OCI-LY3 (cell line): ENCODE results near the gene CECR2.

Experiments
- CTCF ChIP-seq: fragments of 200-600, 300-600 bp; sonication (generic); IDR thresholded peaks from 2 replicates; pipeline ENCODE4 v1.5.1; 2014; ENCODE audit warnings: antibody characterized with exemption, low read length, low read depth
- EZH2phosphoT487 ChIP-seq: fragments of 200-600 bp; shearing (Covaris generic); IDR thresholded peaks from 2 replicates; pipeline ENCODE4 v1.6.1; 2018; ENCODE audit warnings: antibody characterized with exemption, mixed run types, low read depth

GRCh38 chr22:17319546-17319945 is 49.7 kb upstream of the CECR2 start:
- TF ChIP-seq CTCF (no peak), EZH2phosphoT487 (no peak)
